Left cardiac atrium (tissue), 4 donors: ENCODE measurements around the gene BLZF1. TPM values are rescaled to one million over a fixed set of nuclear protein-coding genes. Genes with fewer than 3 reads are reported as not detected.
A peak's percentile ranks its signal among the peaks of the same experiment; 100 is the strongest.
"Not testable (repeated sequence)": the region's sequence is repeated elsewhere in the genome, so short reads cannot be mapped to it uniquely, and the experiment has no call there.

ENCODE experiments used
- ATAC-seq, 2 donors: fragments of 200-7000 bp; cut with Tn5 transposase; one replicate each; pipeline ENCODE4 v1.9.1; 2020; ENCODE audit warnings: mild to moderate bottlenecking in 2 of 2, moderate library complexity in 2 of 2
- DNase-seq: peaks from one replicate; pipeline ENCODE4 v3.0.0-alpha.2; 2020
- intact Hi-C, 2 donors: fragments of 100-400 bp; cut with DNase I; formaldehyde crosslinking; loops; one replicate each; pipeline versions ENCODE4 v1.14.1 to v1.15.1; 2022 to 2023
- total RNA-seq, 2 donors: library from RNA; stranded (reverse); fragmentation: NEBNext Ultra II Directional; extraction: Animal tissue kit (Norgen Biotek cat#: 25700); gene quantifications; one replicate each; pipeline ENCODE4 v1.2.1, GENCODE V29; 2021
- donor health status: DM: no; HTN: yes; CAD: no.
- donor health status: DM: no; HTN: yes; CAD: no; lungs with severe emphysema.
- donor health status: DM: yes; HTN: yes; CAD: no.
- donor health status: Dilated cardiomyopathy.

The BLZF1 gene
- total RNA-seq, 2 donors from 2014 or later: 21.7 to 22.6 TPM

DNA sequence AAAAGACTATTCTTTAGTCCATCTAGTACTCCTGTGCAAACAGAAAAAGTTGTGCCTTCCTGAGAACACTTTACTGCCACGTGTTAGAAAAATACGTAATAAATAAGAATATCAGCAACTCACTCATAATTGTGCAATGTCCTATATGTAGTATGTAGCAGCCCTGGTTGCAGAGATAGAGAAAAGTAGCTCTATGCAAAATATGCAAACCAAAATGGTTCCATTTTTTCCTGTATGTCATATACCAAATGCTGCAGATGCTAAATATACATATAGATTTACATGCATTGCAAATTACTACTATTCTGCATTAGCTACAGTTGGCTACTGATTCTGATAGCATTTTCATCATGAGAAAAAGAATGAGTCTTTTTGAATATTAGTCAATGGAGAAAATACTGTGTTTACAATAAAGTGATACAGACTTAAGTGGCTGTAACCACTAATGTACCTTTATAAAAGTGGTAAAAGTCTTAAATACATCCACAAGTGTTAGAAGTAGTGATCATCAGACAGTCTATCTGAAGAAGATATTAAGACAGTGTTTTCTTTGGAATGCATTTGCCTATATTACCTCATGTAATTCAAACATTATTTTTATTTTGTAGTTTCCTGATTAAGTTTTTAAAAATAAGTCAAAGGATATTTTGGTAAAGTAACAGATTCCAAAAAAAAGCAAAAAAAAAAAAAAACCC is 20.2 kb upstream of the BLZF1 start:
- intact Hi-C loops: loop anchor here (2.0 to 10.0 kb wide), 4 partner anchors 613 to 1006 kb away; no protein-coding TSS in a partner anchor
- ATAC-seq: no peak
- no peak for DNase-seq

DNA sequence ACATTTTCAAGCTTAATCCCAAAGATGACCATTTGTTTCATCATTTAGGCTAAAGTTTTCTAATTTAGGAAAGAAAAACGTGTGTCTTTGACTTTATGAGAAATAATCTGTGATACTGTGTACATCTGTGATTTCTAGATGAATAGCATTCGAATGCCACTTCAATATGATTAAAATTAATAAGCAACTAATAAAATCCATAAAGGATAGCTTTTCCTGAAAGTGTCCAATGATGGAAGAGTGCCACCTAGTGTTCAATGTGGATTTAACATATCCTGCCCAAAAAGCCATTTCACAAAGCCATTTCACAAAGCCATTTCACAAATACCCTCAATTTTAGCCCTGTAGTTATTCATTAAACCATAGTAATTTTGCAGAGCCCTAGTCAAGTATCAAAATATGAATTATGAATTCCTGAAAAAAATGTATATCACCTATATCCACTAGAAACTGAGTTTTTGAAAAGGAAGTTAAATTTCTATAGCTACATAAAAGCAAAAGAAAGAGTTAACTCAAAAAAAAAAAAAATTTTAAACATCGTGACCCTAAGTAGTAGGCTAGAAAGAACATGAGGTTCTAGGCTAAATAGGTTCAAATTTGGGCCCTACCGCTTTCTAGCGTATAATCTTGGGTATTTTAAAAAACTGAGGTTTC is 19.5 kb upstream of the BLZF1 start:
- ATAC-seq: no peak
- intact Hi-C loops: loop anchor here (2.0 to 10.0 kb wide), 4 partner anchors 614 to 1006 kb away; no protein-coding TSS in a partner anchor
- DNase-seq: no peak

DNA sequence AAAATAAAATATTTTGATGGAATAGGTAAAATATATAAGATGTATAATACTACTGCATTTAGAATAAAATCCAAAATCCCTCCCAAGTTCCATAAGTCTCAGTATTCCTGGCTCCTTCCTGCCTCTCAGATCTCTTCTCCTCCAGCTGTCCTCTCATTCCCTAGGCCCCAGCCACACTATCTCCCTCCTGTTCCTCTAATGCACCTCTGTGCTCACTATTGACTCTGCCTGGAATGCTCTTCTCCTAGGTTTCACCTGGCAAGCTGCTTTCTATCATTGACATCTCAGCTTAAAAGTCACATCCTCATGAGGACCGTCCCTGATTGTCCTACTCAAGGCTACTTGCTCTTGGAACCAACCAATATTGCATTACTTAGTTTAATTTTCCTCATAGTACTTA is 7.6 kb upstream of the BLZF1 start:
- DNase-seq: no peak
- no peak for ATAC-seq
- intact Hi-C loops: no loop called here

DNA sequence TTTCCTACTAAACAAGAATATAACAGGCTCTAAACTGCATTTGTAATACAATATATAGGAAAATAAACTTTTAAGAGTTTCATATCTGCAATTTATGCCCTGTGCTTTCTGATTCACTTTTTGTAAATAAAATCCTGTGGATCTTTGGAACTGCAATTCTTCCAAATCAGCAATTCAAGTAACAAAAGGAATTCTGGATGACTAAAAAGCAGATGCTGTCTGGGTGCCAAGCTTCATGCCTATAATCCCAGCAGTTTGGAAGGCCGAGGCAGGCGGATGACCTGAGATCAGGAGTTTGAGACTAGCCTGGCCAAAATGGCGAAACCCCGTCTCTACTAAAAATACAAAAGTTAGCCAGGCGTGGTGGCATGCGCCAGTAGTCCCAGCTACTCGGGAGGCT is 6.7 kb upstream of the BLZF1 start:
- ATAC-seq (no peak), DNase-seq (no peak)
- intact Hi-C loops: no loop called here

DNA sequence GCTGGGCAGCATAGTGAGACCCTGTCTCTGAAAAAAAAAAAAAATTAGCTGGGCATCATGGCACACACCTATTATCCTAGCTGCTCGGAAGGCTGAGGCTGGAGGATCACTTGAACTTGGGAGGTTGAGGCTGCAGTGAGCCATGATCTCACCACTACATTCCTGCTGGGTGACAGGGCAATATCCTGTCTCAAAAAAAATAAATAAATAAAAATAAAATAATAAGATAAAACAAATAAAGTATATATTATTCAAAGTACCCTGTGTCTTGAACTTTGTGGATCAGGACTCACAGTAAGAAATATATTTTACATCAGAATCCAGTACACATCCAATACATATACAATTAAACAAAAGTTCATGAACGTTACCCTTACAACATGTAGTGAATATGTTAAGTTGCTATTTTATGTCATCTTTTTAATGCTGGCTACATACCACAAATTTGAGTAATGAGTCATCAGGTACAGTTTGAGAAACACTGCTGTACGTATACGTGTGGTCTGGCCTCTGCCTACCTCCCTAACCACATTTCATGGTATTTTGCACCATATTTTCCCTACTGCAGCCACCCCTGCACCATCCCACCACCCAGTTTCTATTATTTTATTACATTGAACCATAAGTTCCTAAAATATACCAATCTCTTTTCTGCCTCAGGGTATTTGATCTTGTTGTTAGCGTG is 4.8 kb upstream of the BLZF1 start:
- no peak for ATAC-seq
- intact Hi-C loops: no loop called here
- DNase-seq: no peak

DNA sequence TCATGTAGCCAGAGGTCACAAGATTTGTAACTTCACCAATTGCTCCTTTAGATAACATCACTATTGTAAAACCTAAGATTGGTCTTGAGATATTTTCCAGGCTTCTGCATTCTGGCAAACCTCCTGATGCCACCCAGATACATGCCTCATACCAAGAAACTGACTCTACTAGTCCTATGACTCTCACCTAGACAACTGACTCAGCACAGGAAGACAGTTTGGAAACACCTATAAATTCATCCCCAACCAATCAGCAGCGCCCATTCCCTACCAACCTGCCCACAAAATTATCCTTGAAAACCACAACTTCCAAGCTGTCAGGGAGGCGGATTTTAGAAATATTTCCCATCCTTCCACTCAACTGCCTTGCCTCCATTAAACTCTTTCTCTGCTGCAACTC is 3.0 kb upstream of the BLZF1 start:
- intact Hi-C loops: no loop called here
- ATAC-seq (no peak), DNase-seq (no peak)

DNA sequence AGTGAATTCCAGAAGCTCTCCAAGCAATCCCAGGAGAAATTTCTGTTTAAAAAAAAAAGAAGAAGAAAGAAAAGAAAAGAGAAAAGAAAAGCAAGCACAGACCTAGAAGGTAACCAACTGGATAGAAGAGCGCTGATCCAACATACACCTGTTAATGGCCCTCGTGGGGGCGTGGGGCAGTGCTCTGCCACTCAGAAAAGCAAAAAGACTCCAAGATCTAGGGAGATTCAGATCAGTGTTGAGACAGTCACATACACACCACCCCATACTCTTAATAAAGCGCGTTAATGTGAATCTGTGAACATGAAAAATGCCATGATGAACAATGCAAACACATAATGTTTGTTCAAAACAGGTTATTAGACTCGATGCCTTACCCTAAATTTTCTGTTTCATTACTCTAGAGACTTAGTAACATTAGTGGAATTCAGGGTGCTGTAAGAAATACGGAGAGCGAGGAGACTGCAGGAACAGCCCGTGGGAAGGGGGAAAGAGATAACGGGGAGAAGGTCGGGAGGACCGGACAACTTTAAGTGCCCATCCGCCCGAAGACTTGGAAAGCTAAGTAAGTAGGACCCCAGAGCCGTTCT is 804 bp upstream of the BLZF1 start:
- intact Hi-C loops: no loop called here
- ATAC-seq (peak in 1 of 2 donors; percentile 2), DNase-seq (no peak)

DNA sequence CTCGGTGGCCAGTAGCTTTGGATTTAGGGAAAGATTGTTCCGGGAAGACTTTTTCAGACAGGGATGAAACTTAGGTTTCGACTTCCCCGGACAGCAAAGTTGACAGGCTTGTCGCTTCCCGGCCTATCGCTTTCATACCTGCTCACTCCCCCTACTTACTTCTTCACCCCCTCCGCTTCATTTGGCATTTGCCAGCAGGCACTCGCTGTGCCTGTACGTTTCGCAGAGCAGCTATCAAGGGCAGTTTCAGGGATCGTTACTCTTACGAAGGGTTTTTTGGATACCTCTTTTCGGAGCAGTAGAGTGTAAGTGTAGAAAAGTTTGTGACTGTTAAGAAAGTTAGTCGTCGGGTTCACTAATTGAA is 393 bp downstream of the BLZF1 start:
- intact Hi-C loops: no loop called here
- DNase-seq (peak; percentile 26), ATAC-seq (peak in 1 of 2 donors; percentile 21)

DNA sequence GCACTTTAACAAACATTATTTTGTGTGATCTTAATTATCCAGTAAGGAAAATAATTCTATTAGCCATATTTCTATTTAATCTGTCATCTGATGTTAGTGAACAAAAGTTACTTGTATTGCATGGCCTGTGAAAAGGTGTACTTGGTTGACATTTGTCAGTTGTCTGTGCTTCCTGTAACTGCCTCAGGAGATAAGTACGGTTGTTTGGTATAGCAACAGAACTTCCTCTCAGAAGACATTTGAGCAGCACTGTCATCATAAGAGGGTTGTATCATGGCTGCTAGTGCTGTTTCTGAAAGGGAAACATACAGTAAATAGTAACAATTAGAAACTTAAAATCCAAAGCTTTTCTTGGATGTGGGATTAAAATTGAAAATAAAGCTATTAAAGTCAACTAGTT is 3.4 kb downstream of the BLZF1 start:
- ATAC-seq: no peak
- intact Hi-C loops: no loop called here
- DNase-seq: no peak

DNA sequence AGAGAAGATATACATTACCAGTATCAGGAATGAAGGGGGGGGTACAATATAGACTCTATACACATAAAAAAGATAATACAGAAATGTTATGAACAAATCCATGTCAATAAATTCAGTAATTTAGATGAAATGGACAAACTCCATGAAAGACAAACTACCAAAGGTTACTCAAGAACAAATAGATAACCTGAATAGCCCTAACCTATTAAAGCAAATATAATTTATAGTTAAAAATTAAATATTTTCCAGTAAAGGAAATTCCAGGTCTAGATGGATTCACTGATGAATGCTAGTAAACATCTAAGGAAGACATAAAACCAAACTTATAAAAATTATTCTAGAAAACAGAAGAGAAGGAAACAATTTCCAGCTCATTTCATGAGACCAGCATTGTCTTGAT is 13.2 kb downstream of the BLZF1 start:
- ATAC-seq (no peak), DNase-seq (no peak)
- intact Hi-C loops: no loop called here

DNA sequence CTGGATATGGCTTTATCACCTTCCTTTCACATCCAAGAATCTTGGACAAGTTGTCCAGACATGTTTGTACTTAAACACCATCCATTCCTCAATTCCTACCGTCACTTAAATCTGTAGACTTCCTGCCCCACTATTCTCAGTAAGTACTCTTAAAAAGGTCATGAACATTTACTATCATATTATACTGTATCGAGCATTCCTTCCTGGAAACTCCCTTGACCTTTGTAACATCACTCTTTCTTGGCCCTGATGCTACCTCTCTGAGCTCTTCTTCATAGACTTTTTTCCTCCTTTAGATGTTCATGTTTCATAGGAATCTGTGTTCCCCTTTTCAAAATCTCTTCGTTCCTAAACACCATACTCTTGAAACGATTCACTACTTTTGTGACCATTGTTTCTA is 15.5 kb downstream of the BLZF1 start:
- ATAC-seq (no peak), DNase-seq (no peak)
- intact Hi-C loops: no loop called here

DNA sequence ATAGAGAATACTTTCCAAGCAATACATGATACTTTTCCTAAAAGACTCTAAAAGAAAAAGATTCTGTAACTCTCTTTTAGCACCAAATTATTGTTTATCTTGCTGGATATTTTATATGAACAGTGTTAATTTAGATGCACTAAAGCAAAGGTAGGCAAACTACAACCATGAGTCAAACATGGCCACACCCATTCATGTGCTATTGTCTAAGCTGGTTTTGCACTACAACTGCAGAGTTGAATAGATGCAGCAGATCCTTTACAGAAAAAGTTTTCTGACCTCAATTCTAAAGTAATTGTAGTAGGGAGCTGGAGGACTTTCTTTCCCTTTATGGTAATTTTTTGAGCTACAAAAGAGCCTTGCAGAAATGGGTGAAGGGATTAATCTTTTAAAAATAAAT is 19.4 kb downstream of the BLZF1 start:
- no peak for ATAC-seq
- intact Hi-C loops: no loop called here
- no peak for DNase-seq

DNA sequence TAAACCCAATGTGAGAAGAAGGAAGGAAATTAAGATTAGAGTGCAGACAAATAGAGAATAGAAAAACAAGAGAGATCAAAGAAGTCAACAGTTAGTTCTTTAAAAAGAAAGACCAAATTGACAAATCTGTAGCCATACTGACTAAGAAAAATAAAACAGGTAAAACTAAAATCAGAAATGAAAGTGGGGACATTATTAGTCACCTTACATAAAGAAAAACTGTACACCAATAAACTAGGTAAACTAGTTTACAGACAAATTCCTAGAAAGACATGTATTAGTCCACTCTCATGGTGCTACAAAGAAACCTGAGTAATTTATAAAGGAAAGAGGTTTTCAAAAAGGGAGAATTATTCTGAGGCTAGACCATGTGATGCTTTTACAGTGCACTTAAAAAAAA is 22.3 kb downstream of the BLZF1 start:
- DNase-seq: no peak
- intact Hi-C loops: no loop called here
- no peak for ATAC-seq

DNA sequence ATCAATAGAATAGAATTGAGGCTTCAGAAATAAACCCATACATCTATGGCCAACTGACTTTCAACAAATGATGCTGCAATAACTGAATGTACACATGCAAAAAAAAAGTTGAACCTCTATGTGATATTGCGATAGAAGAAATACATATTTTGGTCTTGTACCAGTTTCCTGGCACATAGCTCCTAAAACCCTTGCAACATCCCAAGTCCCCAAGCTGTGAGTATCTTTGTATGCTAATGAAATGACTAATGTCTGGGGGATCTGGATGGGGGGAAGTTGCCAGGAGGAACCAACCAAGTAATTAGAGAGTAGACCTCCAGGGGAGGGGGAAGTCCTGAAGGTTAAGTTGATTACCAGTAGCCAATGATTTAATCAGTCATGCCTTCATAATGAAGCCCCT is 24.4 kb downstream of the BLZF1 start:
- no peak for ATAC-seq
- no peak for DNase-seq
- intact Hi-C loops: no loop called here

DNA sequence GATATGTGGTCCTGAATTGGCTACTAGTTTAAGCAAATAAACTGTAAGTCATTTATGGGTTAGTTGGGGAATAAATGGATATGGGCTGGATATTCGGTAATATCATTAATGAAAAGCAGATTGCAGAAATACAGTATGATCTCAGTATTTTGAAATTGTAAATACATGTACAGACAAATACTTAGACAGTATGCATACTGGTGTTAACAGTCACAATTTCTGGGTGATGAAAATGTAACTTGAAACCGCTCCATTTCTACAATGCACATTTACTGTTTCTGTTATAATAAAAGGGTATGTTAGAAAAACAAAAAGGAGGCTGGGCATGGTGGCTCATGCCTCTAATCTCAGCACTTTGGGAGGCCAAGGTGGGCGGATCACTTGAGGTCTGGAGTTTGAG is 28.0 kb downstream of the BLZF1 start:
- DNase-seq: no peak
- intact Hi-C loops: no loop called here

DNA sequence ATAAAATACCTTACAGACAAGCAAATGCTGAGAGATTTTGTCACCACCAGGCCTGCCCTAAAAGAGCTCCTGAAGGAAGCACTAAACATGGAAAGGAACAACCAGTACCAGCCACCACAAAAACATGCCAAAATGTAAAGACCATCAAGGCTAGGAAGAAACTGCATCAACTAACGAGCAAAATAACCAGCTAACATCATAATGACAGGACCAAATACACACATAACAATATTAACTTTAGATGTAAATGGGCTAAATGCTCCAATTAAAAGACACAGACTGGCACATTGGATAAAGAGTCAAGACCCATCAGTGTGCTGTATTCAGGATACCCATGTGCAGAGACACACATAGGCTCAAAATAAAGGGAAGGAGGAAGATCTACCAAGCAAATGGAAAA is 34.6 kb downstream of the BLZF1 start:
- DNase-seq, ATAC-seq, intact Hi-C loops: not testable (repeated sequence)

More for the DNA sequence above, 28.0 kb downstream of the BLZF1 start:
- no peak for ATAC-seq

DNA sequence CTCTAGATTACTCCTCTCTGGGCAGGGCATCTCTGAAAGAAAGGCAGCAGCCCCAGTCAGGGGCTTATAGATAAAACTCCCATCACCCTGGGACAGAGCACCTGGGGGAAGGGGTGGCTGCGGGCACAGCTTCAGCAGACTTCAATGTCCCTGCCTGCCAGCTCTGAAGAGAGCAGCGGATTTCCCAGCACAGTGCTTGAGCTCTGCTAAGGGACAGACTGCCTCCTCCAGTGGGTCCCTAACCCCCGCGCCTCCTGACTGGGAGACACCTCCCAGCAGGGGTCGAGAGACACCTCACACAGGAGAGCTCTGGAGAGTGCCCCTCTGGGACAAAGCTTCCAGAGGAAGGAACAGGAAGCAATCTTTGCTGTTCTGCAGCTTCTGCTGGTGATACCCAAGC is 40.3 kb downstream of the BLZF1 start:
- intact Hi-C loops, DNase-seq, ATAC-seq: not testable (repeated sequence)

DNA sequence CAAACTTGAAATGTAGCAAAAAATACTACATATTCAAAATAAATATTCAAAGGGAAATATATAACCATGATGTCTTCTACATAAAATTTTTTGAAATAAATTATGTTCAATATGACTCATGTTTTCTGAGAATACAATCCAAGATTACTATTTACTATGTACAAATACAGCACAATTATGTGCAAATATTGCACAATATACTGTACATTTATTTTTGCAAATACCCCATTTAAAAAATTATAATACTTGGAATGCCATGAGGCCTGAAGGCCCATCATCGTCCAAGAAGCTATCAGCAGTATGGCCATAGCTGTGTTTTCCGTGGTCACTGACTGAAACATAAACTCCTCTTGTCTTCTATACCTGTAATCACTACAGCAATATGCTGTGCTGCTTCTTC is 47.0 kb downstream of the BLZF1 start:
- DNase-seq: no peak
- intact Hi-C loops: no loop called here
- no peak for ATAC-seq

DNA sequence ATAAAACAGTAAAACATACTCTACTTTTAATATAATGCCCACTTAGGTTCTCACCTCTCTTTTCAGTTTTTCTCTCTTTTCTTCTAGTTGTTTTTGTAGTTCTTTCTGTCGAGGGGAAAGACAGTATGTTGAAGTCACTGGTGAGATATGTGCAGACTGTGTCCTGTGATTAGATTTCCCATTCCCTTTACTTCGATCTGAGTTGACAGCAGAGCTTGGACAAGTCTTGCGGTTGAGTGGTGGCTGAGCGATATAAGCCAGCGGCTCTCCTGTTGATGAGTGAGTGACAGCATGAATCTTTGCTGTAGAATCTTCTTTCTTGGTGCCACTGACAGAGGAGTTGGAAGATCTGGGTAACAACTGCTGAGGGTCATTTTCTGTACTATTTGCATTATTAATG is 53.3 kb downstream of the BLZF1 start:
- no peak for DNase-seq
- ATAC-seq: no peak

DNA sequence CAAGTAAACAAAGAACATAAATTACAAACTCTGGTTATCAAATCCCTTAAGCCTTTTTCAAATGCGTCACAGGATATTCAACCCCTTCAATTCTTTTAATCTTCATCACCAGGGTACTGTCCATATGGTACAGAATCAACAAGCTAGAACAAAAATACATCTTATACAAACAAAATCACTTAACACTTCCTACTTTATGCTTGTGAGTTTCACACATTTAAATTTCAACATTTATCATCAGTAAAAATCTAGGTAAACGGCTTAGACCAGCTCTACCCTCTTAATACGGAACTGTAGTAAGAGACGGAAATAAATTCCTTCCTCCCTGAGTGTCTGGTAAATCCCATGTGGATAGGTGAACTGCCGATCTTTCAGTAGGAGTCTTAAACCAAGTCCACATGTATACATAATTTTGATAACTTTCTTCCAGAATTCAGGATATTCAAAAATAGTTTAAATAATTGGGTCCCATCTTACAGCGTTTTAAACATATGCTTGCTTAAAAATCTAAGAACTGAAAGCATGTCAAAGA is 58.2 kb downstream of the BLZF1 start:
- no peak for ATAC-seq
- no peak for DNase-seq
- intact Hi-C loops: no loop called here

More for the DNA sequence above, 53.3 kb downstream of the BLZF1 start:
- intact Hi-C loops: no loop called here
